IMR-90 (cell line): ENCODE measurements around the gene CDC42BPG. TPM values are rescaled to one million over a fixed set of nuclear protein-coding genes. Genes with fewer than 3 reads are reported as not detected.

Experiments
- ATAC-seq: fragments of 200-7000 bp; cut with Tn5 transposase; 2 replicates; pipeline ENCODE4 v1.9.1; 2020; ENCODE audit warnings: low read depth, mild to moderate bottlenecking, moderate library complexity
- BruUV-seq: library from RNA; stranded (reverse); fragments of 400-500 nt; replicated peaks from 2 replicates; lab custom pipeline; 2021; lab: Mats Ljungman, UMichigan
- CTCF ChIA-PET: fragments of 300-600 bp; formaldehyde crosslinking; extraction: SDS; loops from one replicate; lab custom pipeline; 2021; ENCODE audit warnings: antibody characterized with exemption; lab: Yijun Ruan, JAX
- POLR2A ChIA-PET: fragments of 300-600 bp; sonication (Branson Sonifier 250); formaldehyde crosslinking; loops from one replicate; lab custom pipeline; 2022; ENCODE audit warnings: antibody characterized with exemption; ENCODE audit not compliant: unreplicated experiment; lab: Charles Lee
- DNase-seq: peaks from one replicate; pipeline ENCODE4 v3.0.0; 2013
- H2AFZ ChIP-seq: replicated peaks from 2 replicates; pipeline ENCODE3; 2013; ENCODE audit warnings: low read length, mild to moderate bottlenecking; ENCODE audit not compliant: poor library complexity
- H2AK5ac ChIP-seq: 2 replicates; pipeline ENCODE4 v1.6.1; 2013; ENCODE audit warnings: low read depth, low read length, inconsistent platforms
- H2AK9ac ChIP-seq: replicated peaks from 2 replicates; pipeline ENCODE3; 2013; ENCODE audit warnings: mild to moderate bottlenecking, low read depth, low read length, moderate library complexity; ENCODE audit not compliant: poor library complexity
- H2BK120ac ChIP-seq: 2 replicates; pipeline ENCODE4 v1.6.1; 2013; ENCODE audit warnings: low read depth, low read length, inconsistent platforms
- H2BK15ac ChIP-seq: 3 replicates; pipeline ENCODE4 v1.6.1; 2013; ENCODE audit warnings: low read depth, low read length, inconsistent platforms
- H2BK20ac ChIP-seq: 2 replicates; pipeline ENCODE4 v1.6.1; 2013; ENCODE audit warnings: low read depth, mild to moderate bottlenecking, inconsistent platforms, low read length, moderate library complexity
- H2BK5ac ChIP-seq: 2 replicates; pipeline ENCODE4 v1.6.1; 2013; ENCODE audit warnings: mild to moderate bottlenecking, low read depth, low read length, inconsistent platforms; ENCODE audit not compliant: poor library complexity, severe bottlenecking
- H3K14ac ChIP-seq: replicated peaks from 2 replicates; pipeline ENCODE4 v1.6.1; 2013; ENCODE audit warnings: low read depth, low read length, inconsistent platforms
- H3K18ac ChIP-seq: 2 replicates; pipeline ENCODE4 v1.6.1; 2013; ENCODE audit warnings: low read depth, low read length, control low read depth
- H3K23ac ChIP-seq: 2 replicates; pipeline ENCODE4 v1.6.1; 2013; ENCODE audit warnings: low read depth, low read length, inconsistent platforms
- H3K27ac ChIP-seq: 2 replicates; pipeline ENCODE4 v1.5.1; 2013; ENCODE audit warnings: mild to moderate bottlenecking, control low read depth, low read length; ENCODE audit not compliant: insufficient read depth
- H3K27me3 ChIP-seq: 2 replicates; pipeline ENCODE4 v1.6.1; 2013; ENCODE audit warnings: low read length; ENCODE audit not compliant: control insufficient read depth, insufficient read depth
- H3K36me3 ChIP-seq: 2 replicates; pipeline ENCODE4 v1.6.1; 2013; ENCODE audit warnings: low read length, mixed read lengths; ENCODE audit not compliant: control insufficient read depth, insufficient read depth
- H3K4ac ChIP-seq: 2 replicates; pipeline ENCODE4 v1.6.1; 2013; ENCODE audit warnings: low read depth, low read length, inconsistent platforms
- H3K4me1 ChIP-seq: 2 replicates; pipeline ENCODE4 v1.6.1; 2013; ENCODE audit warnings: low read length, mixed read lengths; ENCODE audit not compliant: control insufficient read depth, insufficient read depth
- H3K4me2 ChIP-seq: 2 replicates; pipeline ENCODE4 v1.6.1; 2013; ENCODE audit warnings: low read depth, mild to moderate bottlenecking, control low read depth, low read length, moderate library complexity
- H3K4me3 ChIP-seq: 2 replicates; pipeline ENCODE4 v1.5.1; 2013; ENCODE audit warnings: low read depth, mild to moderate bottlenecking, control low read depth, low read length, moderate library complexity; ENCODE audit not compliant: insufficient read depth
- H3K56ac ChIP-seq: 2 replicates; pipeline ENCODE4 v1.6.1; 2013; ENCODE audit warnings: low read length, inconsistent platforms; ENCODE audit not compliant: insufficient read depth; ENCODE audit errors: extremely low read depth
- H3K79me1 ChIP-seq, 2 experiments: 2 replicates each; pipeline ENCODE4 v1.6.1; 2013; ENCODE audit warnings: low read length in 2 of 2, inconsistent platforms in 1 of 2, low read depth in 1 of 2
- H3K9ac ChIP-seq: 2 replicates; pipeline ENCODE4 v1.6.1; 2013; ENCODE audit warnings: low read depth, low read length, control low read depth
- H3K9me1 ChIP-seq: 2 replicates; pipeline ENCODE4 v1.6.1; 2013; ENCODE audit warnings: low read length, inconsistent platforms; ENCODE audit not compliant: insufficient read depth
- H3K9me3 ChIP-seq: 2 replicates; pipeline ENCODE4 v1.6.1; 2013; ENCODE audit warnings: low read length; ENCODE audit not compliant: control insufficient read depth, insufficient read depth
- H4K20me1 ChIP-seq: 2 replicates; pipeline ENCODE4 v1.6.1; 2013; ENCODE audit warnings: low read length, inconsistent platforms; ENCODE audit not compliant: insufficient read depth
- H4K5ac ChIP-seq: 2 replicates; pipeline ENCODE4 v1.6.1; 2013; ENCODE audit warnings: mild to moderate bottlenecking, low read depth, low read length, control low read depth
- H4K8ac ChIP-seq, 2 experiments: 2 replicates each; pipeline ENCODE4 v1.6.1; 2013; ENCODE audit warnings: low read depth in 2 of 2, low read length in 2 of 2, control low read depth in 1 of 2, inconsistent platforms in 1 of 2
- H4K91ac ChIP-seq: 2 replicates; pipeline ENCODE4 v1.6.1; 2013; ENCODE audit warnings: low read depth, low read length, inconsistent platforms; ENCODE audit not compliant: insufficient read depth
- BHLHE40 ChIP-seq: fragments of 150-350 bp; IDR thresholded peaks from 2 replicates; pipeline ENCODE4 v1.6.1; 2016; ENCODE audit warnings: mild to moderate bottlenecking, low read depth, low read length
- CEBPB ChIP-seq: IDR thresholded peaks from 2 replicates; pipeline ENCODE4 v1.6.1; 2012; ENCODE audit warnings: low read depth, low read length, improper control_type of control experiment
- CHD1 ChIP-seq: IDR thresholded peaks from 2 replicates; pipeline ENCODE4 v1.6.1; 2012; ENCODE audit warnings: low read depth, low read length, improper control_type of control experiment
- FOS ChIP-seq: fragments of 150-350 bp; IDR thresholded peaks from 2 replicates; pipeline ENCODE4 v1.6.1; 2016; ENCODE audit warnings: low read depth, low read length
- MAFK ChIP-seq: IDR thresholded peaks from 2 replicates; pipeline ENCODE4 v1.6.1; 2012; ENCODE audit warnings: low read depth, low read length, improper control_type of control experiment
- MAZ ChIP-seq: IDR thresholded peaks from 2 replicates; pipeline ENCODE4 v1.6.1; 2012; ENCODE audit warnings: low read depth, mild to moderate bottlenecking, low read length, improper control_type of control experiment, moderate library complexity, borderline replicate concordance
- MXI1 ChIP-seq: IDR thresholded peaks from 2 replicates; pipeline ENCODE4 v1.6.1; 2012; ENCODE audit warnings: low read depth, mild to moderate bottlenecking, low read length, moderate library complexity, borderline replicate concordance
- NFE2L2 ChIP-seq: fragments of 150-350 bp; IDR thresholded peaks from 2 replicates; pipeline ENCODE4 v1.6.1; 2016; ENCODE audit warnings: low read depth, mild to moderate bottlenecking, low read length
- RAD21 ChIP-seq: IDR thresholded peaks from 2 replicates; pipeline ENCODE4 v1.6.1; 2012; ENCODE audit warnings: low read length, improper control_type of control experiment
- RCOR1 ChIP-seq: IDR thresholded peaks from 2 replicates; pipeline ENCODE4 v1.6.1; 2012; ENCODE audit warnings: mild to moderate bottlenecking, low read length, improper control_type of control experiment; ENCODE audit not compliant: insufficient replicate concordance
- RFX5 ChIP-seq: IDR thresholded peaks from 2 replicates; pipeline ENCODE4 v1.8.0; 2012; ENCODE audit warnings: low read depth, mild to moderate bottlenecking, low read length, moderate library complexity
- SMC3 ChIP-seq: fragments of 150-350 bp; IDR thresholded peaks from 2 replicates; pipeline ENCODE4 v1.6.1; 2016; ENCODE audit warnings: low read depth, mild to moderate bottlenecking, antibody characterized with exemption, low read length, moderate library complexity
- USF2 ChIP-seq: fragments of 150-350 bp; IDR thresholded peaks from 2 replicates; pipeline ENCODE4 v1.6.1; 2017; ENCODE audit warnings: mild to moderate bottlenecking, antibody characterized with exemption, low read length, low read depth
- WGBS, 2 experiments: methylation state at CpG; one replicate each; pipeline versions ENCODE4 v1.1.5 to v1.1.7; 2013; ENCODE audit warnings: missing lambda C conversion rate in 2 of 2; ENCODE audit not compliant: insufficient read length in 1 of 2; ENCODE audit errors: extremely low coverage in 2 of 2; 5-methylcytosine and 5-hydroxymethylcytosine counted together
- dilution Hi-C: fragments of 300-500 bp; cut with HindIII; formaldehyde crosslinking; loops from one replicate; pipeline ENCODE4 v1.14.3; 2018; ENCODE audit warnings: low sequenced_read_pairs; ENCODE audit not compliant: unreplicated experiment
- in situ Hi-C: fragments of 300-500 bp; cut with MboI; formaldehyde crosslinking; loops from 3 replicates; pipeline ENCODE4 v1.14.3; 2019; ENCODE audit warnings: low sequenced_read_pairs, inconsistent platforms, mixed read lengths
- intact Hi-C: fragments of 100-400 bp; cut with micrococcal nuclease; formaldehyde crosslinking; loops from 2 replicates; pipeline ENCODE4 v1.10.0; 2022
- polyA plus RNA-seq, 3 experiments: library from polyadenylated mRNA; depleted of rRNA; stranded (reverse); fragments of >200 nt; gene quantifications; 2 replicates each; pipeline ENCODE4 v1.2.3, GENCODE V29; 2012; ENCODE audit warnings: low replicate concordance in 1 of 3
- total RNA-seq: library from RNA; depleted of rRNA; stranded (reverse); fragments of >200 nt; gene quantifications from 2 replicates; pipeline ENCODE4 v1.2.3, GENCODE V29; 2012
- TF ChIP-seq, protein P1 (sequence below): conservative IDR thresholded peaks from 2 replicates; pipeline ENCODE4 v1.5.1; 2012; ENCODE audit warnings: mild to moderate bottlenecking, low read depth, low read length, improper control_type of control experiment
- TF ChIP-seq, protein P2 (sequence below): fragments of 150-350 bp; IDR thresholded peaks from 2 replicates; pipeline ENCODE4 v1.6.1; 2016; ENCODE audit warnings: low read depth, mild to moderate bottlenecking, low read length, moderate library complexity, borderline replicate concordance

Gene CDC42BPG
- total and polyA plus RNA-seq, 2 of the 4 experiments (the other 2 are of a cell fraction), result under 0.01 to 0.12 TPM

GRCh38 chr11:64858467-64859263, 14.2 kb upstream of the CDC42BPG start:
- H2AK5ac ChIP-seq, result peak overlapping the region; percentile 11; the same call in 1 of the 2 replicates
- no peak overlapping the region for H3K9ac ChIP-seq
- no peak overlapping the region for H3K4me3 ChIP-seq
- dilution Hi-C loops, result no loop called here
- no peak overlapping the region for H3K56ac ChIP-seq
- no peak for DNase-seq
- CTCF ChIA-PET, result no interaction called here
- no peak overlapping the region for H2BK20ac ChIP-seq
- H3K27ac ChIP-seq, result no peak overlapping the region
- no peaks in the 10 kb centered on the region for H3K9me3 ChIP-seq
- H3K79me1 ChIP-seq, result peaks cover 31 to 86% of the 10 kb centered on the region in 2 experiments
- ATAC-seq, result no peak
- H3K27me3 ChIP-seq, result no peaks in the 10 kb centered on the region
- H4K5ac ChIP-seq, result no peak overlapping the region
- peaks cover 48% of the 10 kb centered on the region for H3K36me3 ChIP-seq
- H2BK120ac ChIP-seq, result no peak overlapping the region
- no peak overlapping the region for H4K8ac ChIP-seq
- peaks cover 40% of the 10 kb centered on the region for H3K4me1 ChIP-seq
- H2AK9ac ChIP-seq, result no peak overlapping the region
- no peak overlapping the region for H2AFZ ChIP-seq
- 73% methylated on average over 11 of the region's 19 CpGs; no CpG with 5 or more reads in 1 of the 2 experiments for WGBS, 2 experiments
- H3K18ac ChIP-seq, result no peak overlapping the region
- intact Hi-C loops, result no loop called here
- no TSS peak for BruUV-seq
- H2BK15ac ChIP-seq, result no peak overlapping the region
- no peak overlapping the region for H3K23ac ChIP-seq
- H4K91ac ChIP-seq, result no peak overlapping the region
- POLR2A ChIA-PET, result no interaction called here
- no peak overlapping the region for H3K14ac ChIP-seq
- H3K4ac ChIP-seq, result peak overlapping the region; percentile 4; the same call in 1 of the 2 replicates
- H2BK5ac ChIP-seq, result no peak overlapping the region
- in situ Hi-C loops, result no loop called here
- peaks cover 38% of the 10 kb centered on the region for H3K9me1 ChIP-seq
- peaks cover 21% of the 10 kb centered on the region for H4K20me1 ChIP-seq
- no peak overlapping the region for H3K4me2 ChIP-seq
- TF ChIP-seq RFX5, result no peak
- TF ChIP-seq CEBPB, result no peak
- TF ChIP-seq NFE2L2, result no peak
- no peak for TF ChIP-seq RAD21
- no peak for TF ChIP-seq SMC3
- TF ChIP-seq CHD1, result no peak
- TF ChIP-seq, protein P1, sequence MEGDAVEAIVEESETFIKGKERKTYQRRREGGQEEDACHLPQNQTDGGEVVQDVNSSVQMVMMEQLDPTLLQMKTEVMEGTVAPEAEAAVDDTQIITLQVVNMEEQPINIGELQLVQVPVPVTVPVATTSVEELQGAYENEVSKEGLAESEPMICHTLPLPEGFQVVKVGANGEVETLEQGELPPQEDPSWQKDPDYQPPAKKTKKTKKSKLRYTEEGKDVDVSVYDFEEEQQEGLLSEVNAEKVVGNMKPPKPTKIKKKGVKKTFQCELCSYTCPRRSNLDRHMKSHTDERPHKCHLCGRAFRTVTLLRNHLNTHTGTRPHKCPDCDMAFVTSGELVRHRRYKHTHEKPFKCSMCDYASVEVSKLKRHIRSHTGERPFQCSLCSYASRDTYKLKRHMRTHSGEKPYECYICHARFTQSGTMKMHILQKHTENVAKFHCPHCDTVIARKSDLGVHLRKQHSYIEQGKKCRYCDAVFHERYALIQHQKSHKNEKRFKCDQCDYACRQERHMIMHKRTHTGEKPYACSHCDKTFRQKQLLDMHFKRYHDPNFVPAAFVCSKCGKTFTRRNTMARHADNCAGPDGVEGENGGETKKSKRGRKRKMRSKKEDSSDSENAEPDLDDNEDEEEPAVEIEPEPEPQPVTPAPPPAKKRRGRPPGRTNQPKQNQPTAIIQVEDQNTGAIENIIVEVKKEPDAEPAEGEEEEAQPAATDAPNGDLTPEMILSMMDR, result no peak
- TF ChIP-seq FOS, result no peak
- no peak for TF ChIP-seq BHLHE40
- TF ChIP-seq, protein P2, sequence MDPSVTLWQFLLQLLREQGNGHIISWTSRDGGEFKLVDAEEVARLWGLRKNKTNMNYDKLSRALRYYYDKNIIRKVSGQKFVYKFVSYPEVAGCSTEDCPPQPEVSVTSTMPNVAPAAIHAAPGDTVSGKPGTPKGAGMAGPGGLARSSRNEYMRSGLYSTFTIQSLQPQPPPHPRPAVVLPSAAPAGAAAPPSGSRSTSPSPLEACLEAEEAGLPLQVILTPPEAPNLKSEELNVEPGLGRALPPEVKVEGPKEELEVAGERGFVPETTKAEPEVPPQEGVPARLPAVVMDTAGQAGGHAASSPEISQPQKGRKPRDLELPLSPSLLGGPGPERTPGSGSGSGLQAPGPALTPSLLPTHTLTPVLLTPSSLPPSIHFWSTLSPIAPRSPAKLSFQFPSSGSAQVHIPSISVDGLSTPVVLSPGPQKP, result no peak
- TF ChIP-seq USF2, result no peak
- no peak for TF ChIP-seq MXI1
- no peak for TF ChIP-seq MAFK
- no peak for TF ChIP-seq RCOR1
- TF ChIP-seq MAZ, result no peak
